ENCODE data around the gene BMP7.

Gene BMP7

GRCh38 chr20:57234556-57235251, 31.7 kb downstream of the BMP7 start:
- no peak for DNase-seq
- intact Hi-C loops (cut with DNase I; ENCODE audit: low total_unique reads): no loop called here
- no peak overlapping the region for H3K27ac ChIP-seq

GRCh38 chr20:57231951-57232428, 34.5 kb downstream of the BMP7 start:
- no peaks in the 10 kb centered on the region for H3K4me1 ChIP-seq
- intact Hi-C loops (cut with DNase I; ENCODE audit: low total_unique reads): no loop called here
- no peak overlapping the region for H3K4me3 ChIP-seq
- no peaks in the 10 kb centered on the region for H3K36me3 ChIP-seq
- H3K9me3 ChIP-seq: no peaks in the 10 kb centered on the region
- H3K27ac ChIP-seq: no peak overlapping the region
- peaks cover 0 to 41% of the 10 kb centered on the region in 2 donors for H3K27me3 ChIP-seq
- TF ChIP-seq CTCF (IDR thresholded peaks at IDR 0.05): no peak
- DNase-seq: no peak

More at GRCh38 chr20:57234556-57235251, 31.7 kb downstream of the BMP7 start:
- H3K4me3 ChIP-seq: no peak overlapping the region
- H3K27me3 ChIP-seq: peaks cover 0 to 41% of the 10 kb centered on the region in 2 donors
- H3K9me3 ChIP-seq: no peaks in the 10 kb centered on the region
- H3K36me3 ChIP-seq: no peaks in the 10 kb centered on the region
- no peaks in the 10 kb centered on the region for H3K4me1 ChIP-seq
- no peak for TF ChIP-seq CTCF (IDR thresholded peaks at IDR 0.05)

GRCh38 chr20:57231161-57231560, 35.3 kb downstream of the BMP7 start:
- Histone ChIP-seq H3K36me3 (no peaks in the 10 kb centered on the region), H3K4me3 (no peak overlapping the region), H3K27me3 (peaks cover 0 to 39% of the 10 kb centered on the region in 2 donors), H3K27ac (no peak overlapping the region), H3K9me3 (no peaks in the 10 kb centered on the region), H3K4me1 (no peaks in the 10 kb centered on the region)
- DNase-seq: no peak
- TF ChIP-seq CTCF (IDR thresholded peaks at IDR 0.05): no peak
- intact Hi-C loops (cut with DNase I; ENCODE audit: low total_unique reads): no loop called here

GRCh38 chr20:57230247-57230646, 36.2 kb downstream of the BMP7 start:
- peaks cover 0 to 31% of the 10 kb centered on the region in 2 donors for H3K27me3 ChIP-seq
- no peak for DNase-seq
- no peak overlapping the region for H3K4me3 ChIP-seq
- no peaks in the 10 kb centered on the region for H3K36me3 ChIP-seq
- H3K4me1 ChIP-seq: no peaks in the 10 kb centered on the region
- TF ChIP-seq CTCF (IDR thresholded peaks at IDR 0.05): no peak
- intact Hi-C loops (cut with DNase I; ENCODE audit: low total_unique reads): no loop called here
- no peaks in the 10 kb centered on the region for H3K9me3 ChIP-seq
- no peak overlapping the region for H3K27ac ChIP-seq

- H3K4me1 ChIP-seq: no peaks in the 10 kb centered on the region
- H3K4me3 ChIP-seq: no peak overlapping the region
- no peak for DNase-seq
- no peaks in the 10 kb centered on the region for H3K36me3 ChIP-seq
- peaks cover 0 to 30% of the 10 kb centered on the region in 2 donors for H3K27me3 ChIP-seq
- no peaks in the 10 kb centered on the region for H3K9me3 ChIP-seq
- intact Hi-C loops (cut with DNase I; ENCODE audit: low total_unique reads): no loop called here
- H3K27ac ChIP-seq: no peak overlapping the region
- TF ChIP-seq CTCF (IDR thresholded peaks at IDR 0.05): no peak
Observed at GRCh38 chr20:57229490-57229889, 37.0 kb downstream of the BMP7 start.

Data from tibial artery (tissue), 4 donors.